Activated naive CD8-positive, alpha-beta T cell treated with anti-CD3 and anti-CD28 coated beads, Interleukin-2, amount 50 U/mL, for 24 hours (primary cell): ENCODE measurements around the gene GEMIN4.
"Not testable (repeated sequence)": the region's sequence is repeated elsewhere in the genome, so short reads cannot be mapped to it uniquely, and the experiment has no call there.

ENCODE experiments used
- ATAC-seq: fragments of 150-1000 bp; cut with Tn5 transposase; one replicate; pipeline ENCODE4 v1.10.0; 2021
- DNase-seq: peaks from one replicate; pipeline ENCODE4 v3.0.0; 2021
- H3K27ac Mint-ChIP-seq: one replicate; pipeline ENCODE4 v1.8.0; 2021; ENCODE audit warnings: mild to moderate bottlenecking, mixed read lengths
- H3K27me3 Mint-ChIP-seq: one replicate; pipeline ENCODE4 v1.8.0; 2021; ENCODE audit warnings: mixed read lengths
- H3K36me3 Mint-ChIP-seq: one replicate; pipeline ENCODE4 v1.8.0; 2021; ENCODE audit warnings: low read depth, mixed read lengths
- H3K4me1 Mint-ChIP-seq: one replicate; pipeline ENCODE4 v1.8.0; 2021; ENCODE audit warnings: mixed read lengths
- H3K4me3 Mint-ChIP-seq: one replicate; pipeline ENCODE4 v1.8.0; 2021; ENCODE audit warnings: mild to moderate bottlenecking, moderate library complexity, mixed read lengths
- H3K9me3 Mint-ChIP-seq: one replicate; pipeline ENCODE4 v1.8.0; 2021; ENCODE audit warnings: mixed read lengths

GEMIN4 gene

GRCh38 chr17:789160-789840, 37.2 kb upstream of the GEMIN4 start:
- Mint-ChIP-seq H3K4me1 (peaks cover 9% of the 10 kb centered on the region), H3K4me3 (no peak overlapping the region), H3K27me3 (no peaks in the 10 kb centered on the region), H3K27ac (no peak overlapping the region), H3K9me3 (no peaks in the 10 kb centered on the region), H3K36me3 (peaks cover 26% of the 10 kb centered on the region)
- DNase-seq (no peak), ATAC-seq (no peak)

GRCh38 chr17:788551-788950, 36.5 kb upstream of the GEMIN4 start:
- Mint-ChIP-seq H3K4me3 (no peak overlapping the region), H3K9me3 (no peaks in the 10 kb centered on the region), H3K36me3 (peaks cover 30% of the 10 kb centered on the region), H3K4me1 (peaks cover 16% of the 10 kb centered on the region), H3K27me3 (no peaks in the 10 kb centered on the region), H3K27ac (no peak overlapping the region)
- no peak for ATAC-seq
- DNase-seq: no peak

- H3K4me1 Mint-ChIP-seq: peaks cover 23% of the 10 kb centered on the region
- no peak overlapping the region for H3K4me3 Mint-ChIP-seq
- no peak for DNase-seq
- no peak for ATAC-seq
- no peak overlapping the region for H3K27ac Mint-ChIP-seq
- H3K9me3 Mint-ChIP-seq: no peaks in the 10 kb centered on the region
- peaks cover 35% of the 10 kb centered on the region for H3K36me3 Mint-ChIP-seq
- no peaks in the 10 kb centered on the region for H3K27me3 Mint-ChIP-seq
Measured at GRCh38 chr17:787641-788221, 35.7 kb upstream of the GEMIN4 start.

- not testable (repeated sequence) for DNase-seq, H3K27ac Mint-ChIP-seq, H3K9me3 Mint-ChIP-seq, ATAC-seq, H3K4me3 Mint-ChIP-seq, H3K27me3 Mint-ChIP-seq
- H3K36me3 Mint-ChIP-seq: peaks cover 28% of the 10 kb centered on the region
- peaks cover 35% of the 10 kb centered on the region for H3K4me1 Mint-ChIP-seq
Measured at GRCh38 chr17:785901-786300, 33.8 kb upstream of the GEMIN4 start.

GRCh38 chr17:784143-784542, 32.1 kb upstream of the GEMIN4 start:
- Mint-ChIP-seq H3K4me3 (peak overlapping the region; percentile 97), H3K4me1 (peaks cover 40% of the 10 kb centered on the region), H3K36me3 (peaks cover 27% of the 10 kb centered on the region), H3K9me3 (no peaks in the 10 kb centered on the region), H3K27ac (peak overlapping the region; percentile 82), H3K27me3 (no peaks in the 10 kb centered on the region)
- ATAC-seq: peak; percentile 50
- DNase-seq: no peak

GRCh38 chr17:781805-782731, 30.0 kb upstream of the GEMIN4 start, which contains the start of the genes GLOD4 and MRM3:
Gene GLOD4 (minus strand): TSS chr17:782280. CDS start chr17:782255, 25 bp downstream.
Gene MRM3 (plus strand): TSS chr17:782353. CDS start chr17:782379, 26 bp downstream.
- Mint-ChIP-seq H3K36me3 (peaks cover 35% of the 10 kb centered on the region), H3K4me1 (peaks cover 45% of the 10 kb centered on the region), H3K4me3 (peak within 1 kb of the TSS; percentile 97), H3K9me3 (no peaks in the 10 kb centered on the region), H3K27ac (peak within 1 kb of the TSS; percentile 97), H3K27me3 (no peaks in the 10 kb centered on the region)
- ATAC-seq: peak; percentile 94
- peak; percentile 96 for DNase-seq

- DNase-seq: no peak
- Mint-ChIP-seq H3K4me3 (no peak overlapping the region), H3K36me3 (peaks cover 64% of the 10 kb centered on the region), H3K27me3 (no peaks in the 10 kb centered on the region), H3K4me1 (peaks cover 42% of the 10 kb centered on the region), H3K27ac (no peak overlapping the region), H3K9me3 (no peaks in the 10 kb centered on the region)
- ATAC-seq: no peak
Measured at GRCh38 chr17:778096-778495, 26.0 kb upstream of the GEMIN4 start.

- no peak for ATAC-seq
- H3K27me3 Mint-ChIP-seq: no peaks in the 10 kb centered on the region
- no peak for DNase-seq
- peak overlapping the region; percentile 70 for H3K4me3 Mint-ChIP-seq
- peaks cover 29% of the 10 kb centered on the region for H3K4me1 Mint-ChIP-seq
- peak overlapping the region; percentile 90 for H3K27ac Mint-ChIP-seq
- H3K9me3 Mint-ChIP-seq: no peaks in the 10 kb centered on the region
- peaks cover 72% of the 10 kb centered on the region for H3K36me3 Mint-ChIP-seq
Measured at GRCh38 chr17:774313-774584, 22.2 kb upstream of the GEMIN4 start.

- DNase-seq (peak; percentile 28), ATAC-seq (peak; percentile 75)
- H3K4me1 Mint-ChIP-seq: peaks cover 28% of the 10 kb centered on the region
- no peaks in the 10 kb centered on the region for H3K9me3 Mint-ChIP-seq
- H3K27me3 Mint-ChIP-seq: no peaks in the 10 kb centered on the region
- peak overlapping the region; percentile 70 for H3K4me3 Mint-ChIP-seq
- H3K36me3 Mint-ChIP-seq: peaks cover 72% of the 10 kb centered on the region
- H3K27ac Mint-ChIP-seq: peak overlapping the region; percentile 90
Measured at GRCh38 chr17:773467-774312, 21.6 kb upstream of the GEMIN4 start.

GRCh38 chr17:773016-773415, 21.0 kb upstream of the GEMIN4 start:
- Mint-ChIP-seq H3K27me3 (no peaks in the 10 kb centered on the region), H3K4me1 (peaks cover 25% of the 10 kb centered on the region), H3K27ac (peak overlapping the region; percentile 90), H3K36me3 (peaks cover 68% of the 10 kb centered on the region), H3K4me3 (no peak overlapping the region), H3K9me3 (no peaks in the 10 kb centered on the region)
- ATAC-seq (no peak), DNase-seq (no peak)

- no peak overlapping the region for H3K27ac Mint-ChIP-seq
- DNase-seq (no peak), ATAC-seq (no peak)
Measured at GRCh38 chr17:767076-767475, 15.0 kb upstream of the GEMIN4 start.

GRCh38 chr17:760371-760770, 8.3 kb upstream of the GEMIN4 start:
- no peaks in the 10 kb centered on the region for H3K27me3 Mint-ChIP-seq
- H3K36me3 Mint-ChIP-seq: peaks cover 43% of the 10 kb centered on the region
- H3K4me3 Mint-ChIP-seq: no peak overlapping the region
- DNase-seq (no peak), ATAC-seq (no peak)
- H3K27ac Mint-ChIP-seq: no peak overlapping the region
- H3K9me3 Mint-ChIP-seq: no peaks in the 10 kb centered on the region
- H3K4me1 Mint-ChIP-seq: no peaks in the 10 kb centered on the region

More at GRCh38 chr17:767076-767475, 15.0 kb upstream of the GEMIN4 start:
- no peaks in the 10 kb centered on the region for H3K27me3 Mint-ChIP-seq
- H3K4me3 Mint-ChIP-seq: no peak overlapping the region
- H3K36me3 Mint-ChIP-seq: peaks cover 44% of the 10 kb centered on the region
- peaks cover under 1% of the 10 kb centered on the region for H3K4me1 Mint-ChIP-seq
- no peaks in the 10 kb centered on the region for H3K9me3 Mint-ChIP-seq

GRCh38 chr17:759964-760363, 7.9 kb upstream of the GEMIN4 start:
- no peaks in the 10 kb centered on the region for H3K9me3 Mint-ChIP-seq
- no peaks in the 10 kb centered on the region for H3K4me1 Mint-ChIP-seq
- no peaks in the 10 kb centered on the region for H3K27me3 Mint-ChIP-seq
- H3K27ac Mint-ChIP-seq: no peak overlapping the region
- H3K36me3 Mint-ChIP-seq: peaks cover 40% of the 10 kb centered on the region
- DNase-seq (no peak), ATAC-seq (no peak)
- no peak overlapping the region for H3K4me3 Mint-ChIP-seq

- H3K27me3 Mint-ChIP-seq, H3K4me3 Mint-ChIP-seq, DNase-seq, ATAC-seq, H3K9me3 Mint-ChIP-seq, H3K27ac Mint-ChIP-seq: not testable (repeated sequence)
- H3K4me1 Mint-ChIP-seq: peaks cover 15% of the 10 kb centered on the region
- peaks cover 28% of the 10 kb centered on the region for H3K36me3 Mint-ChIP-seq
Measured at GRCh38 chr17:756010-756567, 4.0 kb upstream of the GEMIN4 start.
